Breast epithelium (tissue), 3 donors: ENCODE results near the gene OR6C74.

Experiments used
- POLR2AphosphoS5 ChIP-seq, 3 donors: sonication (generic); formaldehyde crosslinking; IDR thresholded peaks; one replicate each; pipeline ENCODE4 v1.6.1; 2017; ENCODE audit warnings: antibody characterized with exemption in 3 of 3
- TF ChIP-seq, protein P1 (sequence below), 3 donors: fragments of 450-650 bp; IDR thresholded peaks; one replicate each; pipeline ENCODE4 v1.5.1; 2016 to 2017; ENCODE audit warnings: antibody characterized with exemption in 3 of 3, mild to moderate bottlenecking in 3 of 3, moderate library complexity in 3 of 3

DNA sequence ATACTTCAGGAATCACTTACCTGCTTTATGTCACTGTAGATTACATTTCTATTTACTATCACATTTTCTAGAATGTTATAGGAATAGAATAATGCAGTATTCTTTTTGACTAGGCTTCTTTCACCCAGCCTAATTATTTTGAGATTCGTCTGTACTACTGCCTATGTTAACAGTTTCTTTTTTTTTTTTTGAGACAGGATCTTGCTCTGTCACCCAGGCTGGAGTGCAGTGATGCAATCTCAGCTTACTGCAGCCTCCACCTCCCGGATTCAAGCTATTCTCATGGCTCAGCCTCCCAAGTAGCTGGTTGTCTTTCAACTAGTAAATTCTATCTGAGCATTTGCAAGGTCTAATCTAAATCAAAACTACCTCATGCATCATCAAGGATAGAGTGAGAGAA is 45.6 kb downstream of the OR6C74 start:
- TF ChIP-seq, protein P1, sequence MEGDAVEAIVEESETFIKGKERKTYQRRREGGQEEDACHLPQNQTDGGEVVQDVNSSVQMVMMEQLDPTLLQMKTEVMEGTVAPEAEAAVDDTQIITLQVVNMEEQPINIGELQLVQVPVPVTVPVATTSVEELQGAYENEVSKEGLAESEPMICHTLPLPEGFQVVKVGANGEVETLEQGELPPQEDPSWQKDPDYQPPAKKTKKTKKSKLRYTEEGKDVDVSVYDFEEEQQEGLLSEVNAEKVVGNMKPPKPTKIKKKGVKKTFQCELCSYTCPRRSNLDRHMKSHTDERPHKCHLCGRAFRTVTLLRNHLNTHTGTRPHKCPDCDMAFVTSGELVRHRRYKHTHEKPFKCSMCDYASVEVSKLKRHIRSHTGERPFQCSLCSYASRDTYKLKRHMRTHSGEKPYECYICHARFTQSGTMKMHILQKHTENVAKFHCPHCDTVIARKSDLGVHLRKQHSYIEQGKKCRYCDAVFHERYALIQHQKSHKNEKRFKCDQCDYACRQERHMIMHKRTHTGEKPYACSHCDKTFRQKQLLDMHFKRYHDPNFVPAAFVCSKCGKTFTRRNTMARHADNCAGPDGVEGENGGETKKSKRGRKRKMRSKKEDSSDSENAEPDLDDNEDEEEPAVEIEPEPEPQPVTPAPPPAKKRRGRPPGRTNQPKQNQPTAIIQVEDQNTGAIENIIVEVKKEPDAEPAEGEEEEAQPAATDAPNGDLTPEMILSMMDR (IDR thresholded peaks at IDR 0.05) = no peak
- no peak for TF ChIP-seq POLR2AphosphoS5 (IDR thresholded peaks at IDR 0.05)
